ENCODE measurements around the gene OR6K3.
"Not testable (repeated sequence)": the region's sequence is repeated elsewhere in the genome, so short reads cannot be mapped to it uniquely, and the experiment has no call there.

Gene OR6K3

DNA sequence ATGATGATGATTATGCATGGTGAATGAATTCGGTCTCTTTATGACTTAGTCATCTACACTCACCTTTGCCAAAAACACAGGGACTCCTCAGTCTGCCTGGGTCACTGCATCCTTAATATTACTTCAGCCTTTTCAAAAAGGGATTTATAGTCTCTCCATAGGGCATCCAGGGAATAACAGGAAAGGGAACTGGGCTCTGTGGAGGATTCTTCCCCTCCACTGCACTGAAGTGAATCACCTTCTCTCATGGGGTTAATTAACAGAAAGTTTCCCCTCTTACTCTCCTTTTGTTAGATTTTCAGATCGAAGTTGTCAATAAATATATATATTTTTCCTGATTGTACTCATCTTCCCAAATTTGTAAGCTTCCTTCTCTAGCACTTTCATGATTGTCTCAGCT, at the start of gene OR6K3:
Gene OR6K3, minus strand, starts transcription at position 101 of the 400 bp plus-strand sequence. CDS start 2,605 bp downstream, outside the sequence.
- no peak for DNase-seq (ENCODE audit: low read depth)

DNA sequence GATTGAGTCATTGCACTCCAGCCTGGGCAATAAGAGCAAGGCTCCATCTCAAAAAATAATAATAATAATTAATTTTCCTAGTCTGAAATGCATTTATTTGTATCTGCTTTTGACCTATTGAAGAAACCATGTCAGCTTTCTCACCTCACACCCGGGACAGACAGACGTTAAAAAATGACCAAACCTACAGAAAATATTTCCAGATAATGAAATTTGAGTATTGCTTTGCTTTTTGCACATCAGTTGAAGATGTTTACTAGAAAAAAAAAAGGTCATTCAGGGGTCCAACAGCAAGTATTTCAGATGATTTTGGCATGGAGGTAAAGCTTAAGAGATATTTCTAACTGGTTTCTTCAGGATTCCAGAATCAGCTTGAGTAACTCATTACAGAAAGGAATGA, 33.9 kb upstream of the OR6K3 start, which contains the start of gene OR6K6:
Gene OR6K6, plus strand, starts transcription at position 301 of the 400 bp plus-strand sequence. CDS start 168 bp downstream, outside the sequence.
- no peak for DNase-seq (ENCODE audit: low read depth)

DNA sequence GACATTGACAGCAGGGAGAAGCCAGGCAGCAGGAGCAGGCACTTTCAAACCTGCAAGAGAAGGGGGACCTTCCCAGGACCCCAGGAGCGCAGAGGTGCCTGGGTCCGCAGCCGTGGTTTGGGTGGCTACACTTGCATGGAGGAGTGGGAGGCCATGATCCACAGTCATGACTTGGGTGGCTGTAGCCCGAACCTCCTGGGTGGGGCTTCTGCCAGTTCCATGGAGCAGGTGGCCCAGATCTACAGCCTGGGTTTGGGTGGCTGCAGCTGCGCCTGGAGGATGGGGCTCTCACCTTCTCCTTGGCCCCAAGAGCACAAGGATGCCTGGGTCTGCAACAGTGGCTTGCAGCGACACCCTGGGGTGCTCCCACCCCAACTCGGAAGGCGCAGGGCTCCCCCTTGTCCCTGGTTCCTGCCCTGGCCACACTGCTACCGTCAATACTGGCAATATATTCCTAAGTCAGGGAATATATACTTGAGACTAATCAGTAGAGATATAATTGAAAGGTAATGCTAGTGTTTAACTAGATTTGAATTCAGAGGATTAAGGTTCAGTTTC, 31.7 kb upstream of the OR6K3 start:
- no peak for DNase-seq (ENCODE audit: low read depth)

DNA sequence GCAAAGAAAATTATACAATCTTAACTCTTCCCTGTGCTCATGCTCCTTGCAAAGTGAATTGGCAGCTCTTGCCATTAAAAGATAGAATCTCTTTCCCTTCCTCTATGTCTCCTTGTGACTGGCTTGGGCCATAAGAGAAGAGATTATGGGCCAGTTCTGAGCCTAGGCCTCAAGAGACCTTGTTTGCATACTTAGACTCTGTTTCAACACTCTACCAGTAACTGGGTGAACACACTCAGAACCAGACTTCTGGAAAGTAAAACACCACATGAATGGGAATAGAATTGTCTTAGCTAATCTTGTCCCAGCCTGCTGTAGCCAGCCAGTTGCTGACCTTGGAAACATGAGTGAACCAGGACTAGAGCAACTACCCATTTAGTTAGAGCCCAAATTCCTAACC, 15.3 kb upstream of the OR6K3 start:
- DNase-seq (ENCODE audit: low read depth) = no peak

DNA sequence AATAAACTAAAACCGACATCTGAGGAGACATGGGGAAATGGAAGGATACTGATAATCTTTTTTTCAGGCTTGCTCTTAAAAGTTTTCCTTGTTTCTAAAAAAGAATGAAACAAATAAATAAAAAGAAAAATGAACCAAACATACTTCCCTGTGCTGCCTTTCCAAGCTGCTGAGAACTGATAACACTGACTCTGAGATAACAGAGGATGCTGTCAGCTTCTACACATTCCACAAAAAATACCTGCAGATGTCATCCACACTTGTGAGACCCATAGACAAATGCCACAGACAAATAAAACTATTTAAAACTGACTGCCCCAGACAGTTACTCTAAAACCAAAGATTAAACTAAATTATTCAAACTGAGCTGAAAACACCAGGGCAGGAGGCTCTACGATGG, 12.0 kb upstream of the OR6K3 start:
- DNase-seq (ENCODE audit: low read depth) = no peak

DNA sequence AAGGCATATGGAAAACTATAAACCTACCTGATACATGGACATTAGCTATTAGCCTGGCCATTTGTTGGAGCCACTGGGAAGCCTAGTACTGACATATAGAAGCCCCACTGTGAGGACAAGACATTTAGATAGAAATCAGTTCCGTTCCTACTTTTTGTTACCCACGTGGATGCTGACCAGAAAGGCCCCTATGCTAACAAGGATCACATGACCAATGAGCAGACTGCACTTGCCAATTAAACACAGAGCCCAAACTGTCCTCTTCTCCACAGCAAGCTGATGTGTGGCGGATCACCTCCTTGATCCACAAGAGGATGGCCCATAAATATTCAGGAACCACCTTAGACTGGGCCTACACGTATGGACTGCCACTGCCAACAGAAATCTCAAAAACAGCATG, 11.2 kb upstream of the OR6K3 start:
- no peak for DNase-seq (ENCODE audit: low read depth)

- DNase-seq (ENCODE audit: low read depth) = no peak
These were observed 9.9 kb upstream of the OR6K3 start for GRCh38 chr1:158730453-158730852.

GRCh38 chr1:158728510-158729225, 8.1 kb upstream of the OR6K3 start:
- no peak for DNase-seq (ENCODE audit: low read depth)

DNA sequence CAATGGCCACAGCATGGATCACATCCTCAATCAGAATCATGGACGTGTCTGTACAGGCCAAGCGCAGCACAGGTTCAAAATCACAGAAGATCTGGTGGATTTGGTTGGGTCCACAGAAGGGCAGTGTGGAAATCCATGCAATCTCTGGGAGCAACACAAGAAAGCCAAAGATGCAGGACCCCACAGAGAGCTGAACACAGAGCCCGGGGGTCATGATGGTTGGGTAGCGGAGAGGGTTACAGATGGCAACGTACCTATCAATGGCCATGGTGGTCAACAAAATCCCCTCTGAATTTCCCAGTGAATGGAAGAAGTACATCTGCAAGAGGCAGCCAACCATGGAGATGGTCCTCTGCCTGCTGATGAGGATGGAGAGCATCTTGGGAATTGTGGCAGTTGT, 3.9 kb upstream of the OR6K3 start:
- DNase-seq (ENCODE audit: low read depth) = no peak

GRCh38 chr1:158719664-158720063, 856 bp downstream of the OR6K3 start:
- no peak for DNase-seq (ENCODE audit: low read depth)

DNA sequence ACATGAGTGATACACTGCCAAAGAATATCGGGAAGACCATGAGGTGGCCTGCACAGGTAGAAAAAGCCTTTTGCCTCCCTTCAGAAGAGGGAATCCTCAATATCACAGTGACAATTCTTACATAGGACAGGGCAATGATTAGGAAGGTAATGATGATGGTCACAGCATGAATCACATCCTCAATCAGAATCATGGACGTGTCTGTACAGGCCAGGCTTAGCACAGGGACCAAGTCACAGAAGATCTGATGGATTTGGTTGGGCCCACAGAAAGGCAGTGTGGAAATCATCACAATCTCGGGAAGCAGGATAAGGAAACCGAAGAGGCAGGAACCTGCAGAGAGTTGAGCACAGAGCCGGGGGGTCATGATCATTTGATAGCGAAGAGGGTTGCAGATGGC, 3.2 kb downstream of the OR6K3 start:
- DNase-seq (ENCODE audit: low read depth) = no peak

- DNase-seq (ENCODE audit: low read depth) = no peak
These were observed 4.2 kb downstream of the OR6K3 start for GRCh38 chr1:158716335-158716734.

DNA sequence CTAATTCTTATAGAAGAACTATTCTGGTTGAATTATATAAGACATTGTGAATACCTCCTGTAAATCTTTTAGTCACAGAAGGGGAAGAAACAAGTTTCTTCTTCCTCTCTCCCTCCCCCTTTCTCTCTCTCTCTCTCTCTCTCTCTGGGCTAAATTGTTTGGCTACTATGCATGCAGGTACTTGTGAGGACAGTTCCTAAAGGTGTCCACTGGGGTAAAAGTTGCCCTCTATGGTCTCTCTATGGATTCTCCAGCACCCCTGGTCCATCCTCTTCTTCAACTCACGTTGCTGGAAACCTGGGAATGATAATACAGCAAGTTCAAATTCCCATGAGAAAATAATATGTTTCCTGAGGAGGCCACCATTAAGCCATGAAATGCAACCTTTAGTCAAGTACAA, 5.8 kb downstream of the OR6K3 start:
- DNase-seq (ENCODE audit: low read depth) = no peak

- no peak for DNase-seq (ENCODE audit: low read depth)
These were observed 9.4 kb downstream of the OR6K3 start for GRCh38 chr1:158711098-158711497.

DNA sequence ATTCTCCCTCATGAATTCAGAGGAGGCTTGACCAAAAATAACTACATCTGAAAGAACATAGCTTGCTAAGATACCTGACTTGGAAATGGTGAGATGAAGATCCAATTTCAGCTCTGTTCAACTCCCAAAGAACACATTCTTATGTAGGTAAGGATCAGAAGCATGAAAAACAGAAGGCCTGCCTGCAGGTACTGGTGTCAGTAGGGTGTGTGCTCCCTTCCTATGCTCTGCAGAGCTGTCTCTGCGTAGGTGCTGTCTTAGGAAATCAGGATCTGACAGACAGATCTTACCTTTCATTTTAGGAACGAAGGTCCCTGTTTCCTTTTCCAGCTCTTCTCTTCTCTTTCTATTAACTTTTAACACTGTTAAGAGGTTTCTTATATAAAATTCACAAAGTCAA, 14.4 kb downstream of the OR6K3 start:
- no peak for DNase-seq (ENCODE audit: low read depth)

GRCh38 chr1:158700552-158700951, 20.0 kb downstream of the OR6K3 start, which contains the start of gene OR6K2:
Gene OR6K2, minus strand, starts transcription at chr1:158700652. Its CDS starts 0 bp downstream, at chr1:158700652.
- no peak for DNase-seq (ENCODE audit: low read depth)

- no peak for DNase-seq (ENCODE audit: low read depth)
These were observed 25.9 kb downstream of the OR6K3 start for GRCh38 chr1:158694596-158694995.

DNA sequence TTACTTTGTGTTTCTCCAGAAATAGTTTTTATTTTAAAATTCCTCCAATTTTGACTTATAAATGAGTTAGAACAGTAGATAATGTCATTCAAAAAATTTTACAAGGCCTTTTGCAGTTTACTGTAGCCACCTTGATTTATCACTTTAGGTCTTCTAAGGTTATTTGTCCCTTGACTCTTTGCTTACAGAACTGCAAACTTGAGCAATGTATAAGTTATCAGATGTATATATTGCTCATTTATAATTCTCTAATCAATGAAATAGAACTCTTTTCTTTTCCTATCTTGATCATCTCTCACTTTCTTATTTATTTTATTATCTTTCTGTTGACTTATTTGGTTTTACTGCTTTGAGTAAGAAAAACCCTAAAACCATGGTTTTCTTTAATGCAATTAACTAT, 28.2 kb downstream of the OR6K3 start:
- DNase-seq (ENCODE audit: low read depth) = no peak

GRCh38 chr1:158691907-158692306, 28.6 kb downstream of the OR6K3 start:
- no peak for DNase-seq (ENCODE audit: low read depth)

DNA sequence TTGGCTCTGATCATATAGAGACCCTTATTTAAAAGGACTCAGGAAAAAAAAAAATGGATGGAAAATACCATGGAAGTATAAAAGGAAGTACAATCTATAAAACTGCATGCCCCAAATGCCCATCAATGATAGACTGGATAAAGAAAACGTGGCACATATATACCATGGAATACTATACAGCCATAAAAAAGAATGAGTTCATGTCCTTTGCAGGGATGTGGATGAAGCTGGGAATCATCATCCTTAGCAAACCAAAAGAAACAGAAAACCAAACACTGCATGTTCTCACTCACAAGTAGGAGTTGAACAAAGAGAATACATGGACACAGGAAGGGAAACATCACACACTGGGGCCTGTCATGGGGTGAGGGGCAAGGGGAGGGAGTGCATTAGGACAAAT, 29.4 kb downstream of the OR6K3 start:
- not testable (repeated sequence) for DNase-seq (ENCODE audit: low read depth)

DNA sequence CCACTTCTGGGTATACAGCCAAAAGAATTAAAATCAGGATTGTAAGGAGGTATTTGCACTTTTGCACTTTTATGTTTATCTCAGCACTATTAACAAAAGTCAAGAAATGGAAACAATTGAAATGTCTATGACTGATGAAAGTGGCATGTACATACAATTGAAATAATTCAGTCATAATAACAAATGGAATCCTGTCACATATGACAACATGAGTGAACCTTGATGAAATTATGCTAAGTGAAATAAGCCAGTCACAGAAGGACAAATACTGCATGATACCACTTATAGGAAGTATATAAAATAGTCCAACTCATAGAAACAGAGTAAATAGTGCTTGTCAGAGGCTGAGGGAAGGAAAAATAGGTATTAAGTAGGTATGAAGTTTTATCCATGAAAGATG, 30.6 kb downstream of the OR6K3 start:
- DNase-seq (ENCODE audit: low read depth) = no peak

- no peak for DNase-seq (ENCODE audit: low read depth)
These were observed 31.4 kb downstream of the OR6K3 start for GRCh38 chr1:158689110-158689509.

DNA sequence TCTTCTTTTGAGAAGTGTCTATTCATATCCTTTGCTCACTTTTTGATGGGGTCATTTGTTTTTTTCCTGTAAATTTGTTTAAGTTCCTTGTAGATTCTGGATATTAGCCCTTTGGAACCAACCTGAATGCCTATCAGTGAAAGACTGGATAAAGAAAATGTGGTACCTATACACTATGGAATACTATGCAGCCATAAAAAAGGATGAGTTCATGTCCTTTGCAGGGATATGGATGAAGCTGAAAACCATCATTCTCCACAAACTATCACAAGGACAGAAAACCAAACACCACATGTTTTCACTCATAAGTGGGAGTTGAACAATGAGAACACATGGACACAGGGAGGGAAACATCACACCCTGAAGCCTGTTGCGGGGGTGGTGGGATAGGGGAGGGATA, 32.2 kb downstream of the OR6K3 start:
- not testable (repeated sequence) for DNase-seq (ENCODE audit: low read depth)

GRCh38 chr1:158687037-158687436, 33.5 kb downstream of the OR6K3 start:
- no peak for DNase-seq (ENCODE audit: low read depth)
